Smooth muscle cell (in vitro differentiated cells): ENCODE measurements around the gene RASSF10. TPM values are rescaled to one million over a fixed set of nuclear protein-coding genes. Genes with fewer than 3 reads are reported as not detected.

Experiments used
- DNase-seq: peaks from one replicate; lab custom pipeline; 2025; ENCODE audit not compliant: unreplicated experiment; lab: John Stamatoyannopoulos, UW
- H2AFZ ChIP-seq: fragments of 200-600 bp; sonication (generic); 2 replicates; pipeline ENCODE4 v1.6.0; 2016; ENCODE audit warnings: antibody characterized with exemption, low read depth, mild to moderate bottlenecking
- H3F3A ChIP-seq: fragments of 200-600 bp; sonication (generic); 2 replicates; pipeline ENCODE4 v1.6.0; 2017; ENCODE audit warnings: antibody characterized with exemption, low read depth
- H3K27ac ChIP-seq: fragments of 200-600 bp; sonication (generic); 2 replicates; pipeline ENCODE4 v1.5.1; 2016; ENCODE audit warnings: low read depth, mild to moderate bottlenecking
- H3K27me3 ChIP-seq: fragments of 200-600 bp; sonication (generic); 2 replicates; pipeline ENCODE4 v1.6.1; 2016; ENCODE audit warnings: low read depth, mild to moderate bottlenecking
- H3K36me3 ChIP-seq: fragments of 200-600 bp; sonication (generic); 2 replicates; pipeline ENCODE4 v1.5.1; 2016; ENCODE audit warnings: low read depth
- H3K4me1 ChIP-seq: fragments of 200-600 bp; sonication (generic); 2 replicates; pipeline ENCODE4 v1.5.1; 2016; ENCODE audit warnings: low read depth
- H3K4me2 ChIP-seq: fragments of 200-600 bp; sonication (generic); 2 replicates; pipeline ENCODE4 v1.6.0; 2016; ENCODE audit warnings: mild to moderate bottlenecking
- H3K4me3 ChIP-seq: fragments of 200-600 bp; sonication (generic); 2 replicates; pipeline ENCODE4 v1.5.1; 2016; ENCODE audit warnings: mild to moderate bottlenecking
- H3K79me2 ChIP-seq: fragments of 200-600 bp; sonication (generic); 2 replicates; pipeline ENCODE4 v1.6.0; 2016; ENCODE audit warnings: low read depth, mild to moderate bottlenecking
- H3K9ac ChIP-seq: fragments of 200-600 bp; sonication (generic); 2 replicates; pipeline ENCODE4 v1.6.0; 2016; ENCODE audit warnings: low read depth
- H3K9me3 ChIP-seq: fragments of 200-600 bp; sonication (generic); replicated peaks from 2 replicates; pipeline ENCODE4 v1.5.1; 2016; ENCODE audit warnings: low read depth
- H4K20me1 ChIP-seq: fragments of 200-600 bp; sonication (generic); 2 replicates; pipeline ENCODE4 v1.6.0; 2016; ENCODE audit warnings: low read depth
- CTCF ChIP-seq: fragments of 200-600 bp; sonication (generic); IDR thresholded peaks from 2 replicates; pipeline ENCODE4 v1.5.1; 2017; ENCODE audit warnings: borderline replicate concordance, mild to moderate bottlenecking, antibody characterized with exemption; ENCODE audit not compliant: insufficient read depth, poor library complexity, severe bottlenecking
- WGBS: methylation state at CpG from one replicate; pipeline ENCODE4 v1.1.7; 2016; ENCODE audit warnings: low lambda C conversion rate; 5-methylcytosine and 5-hydroxymethylcytosine counted together
- polyA plus RNA-seq: library from polyadenylated mRNA; unstranded; fragments of >200 nt; fragmentation: Nextera tagmentation; extraction: Ambion mirVana; gene quantifications from 2 replicates; pipeline ENCODE4 v1.2.1, GENCODE V29; 2016
- total RNA-seq: library from RNA; depleted of rRNA; stranded (reverse); fragments of >200 nt; gene quantifications from 2 replicates; pipeline ENCODE4 v1.2.3, GENCODE V29; 2014

The RASSF10 gene
- total and polyA plus RNA-seq, 2 experiments from 2014 or later = 2.2 TPM; not detected in 1

- no peaks in the 10 kb centered on the region for H4K20me1 ChIP-seq
- no peak overlapping the region for H3K4me3 ChIP-seq
- TF ChIP-seq CTCF = no peak
- no peaks in the 10 kb centered on the region for H3K9me3 ChIP-seq
- H3K4me2 ChIP-seq = no peak overlapping the region
- H3K36me3 ChIP-seq = no peaks in the 10 kb centered on the region
- no peaks in the 10 kb centered on the region for H3F3A ChIP-seq
- 92% methylated on average over 4 of the region's 4 CpGs for WGBS
- no peak overlapping the region for H3K27ac ChIP-seq
- no peaks in the 10 kb centered on the region for H3K4me1 ChIP-seq
- no peak for DNase-seq
- H3K9ac ChIP-seq = no peak overlapping the region
- peaks cover 18% of the 10 kb centered on the region for H3K27me3 ChIP-seq
- H2AFZ ChIP-seq = no peak overlapping the region
- H3K79me2 ChIP-seq = no peaks in the 10 kb centered on the region
Observed at GRCh38 chr11:13019313-13019712, 10.2 kb downstream of the RASSF10 start.

DNA sequence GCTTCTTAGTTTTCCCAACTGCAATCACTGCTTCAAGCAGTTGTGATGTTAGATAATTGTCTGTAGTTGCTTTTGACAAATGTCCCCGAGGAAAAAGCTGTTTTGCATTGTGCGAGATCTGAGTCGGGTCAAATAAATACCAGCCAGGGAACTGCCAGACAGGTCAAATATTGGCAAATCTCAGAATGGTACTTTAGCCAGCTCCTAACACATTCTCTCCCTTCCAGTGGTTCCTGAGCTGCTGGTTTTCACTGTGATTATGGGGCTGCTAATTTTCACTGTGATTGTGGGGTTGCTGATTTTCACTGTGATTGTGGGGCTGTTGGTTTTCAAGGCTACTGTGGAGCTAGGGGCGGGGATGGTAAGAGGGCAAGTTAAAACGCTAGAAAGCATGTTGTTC is 14.3 kb downstream of the RASSF10 start:
- no peaks in the 10 kb centered on the region for H3K36me3 ChIP-seq
- no peak for DNase-seq
- no peak overlapping the region for H3K27ac ChIP-seq
- 71% methylated on average over 5 of the region's 5 CpGs for WGBS
- H3F3A ChIP-seq = no peaks in the 10 kb centered on the region
- H3K27me3 ChIP-seq = peaks cover 3% of the 10 kb centered on the region
- H3K9me3 ChIP-seq = no peaks in the 10 kb centered on the region
- TF ChIP-seq CTCF = no peak
- no peak overlapping the region for H3K4me3 ChIP-seq
- no peak overlapping the region for H3K4me2 ChIP-seq
- no peaks in the 10 kb centered on the region for H4K20me1 ChIP-seq
- H3K79me2 ChIP-seq = no peaks in the 10 kb centered on the region
- H3K9ac ChIP-seq = no peak overlapping the region
- H2AFZ ChIP-seq = no peak overlapping the region
- H3K4me1 ChIP-seq = no peaks in the 10 kb centered on the region

DNA sequence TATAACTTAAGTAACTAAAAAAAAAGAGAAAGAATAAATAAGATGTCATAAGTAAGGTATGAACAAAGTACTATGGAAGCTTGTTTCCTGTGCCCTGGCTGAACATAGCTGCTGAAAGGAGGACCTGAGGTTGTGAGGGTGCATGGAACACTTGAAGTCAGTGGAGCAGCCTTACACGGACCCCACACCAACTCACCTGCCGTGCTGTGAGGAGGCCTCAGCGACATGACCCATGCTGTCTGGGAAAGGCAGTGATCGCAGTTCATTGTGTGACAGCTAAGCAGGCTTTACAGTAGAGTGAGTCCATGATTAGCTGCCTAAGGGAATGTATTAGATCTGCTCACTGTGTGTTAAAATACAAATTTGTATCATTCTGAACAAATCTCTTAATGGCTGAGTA is 17.6 kb downstream of the RASSF10 start:
- H3K4me3 ChIP-seq = no peak overlapping the region
- no peak overlapping the region for H3K9ac ChIP-seq
- no peak for DNase-seq
- no peak for TF ChIP-seq CTCF
- H3K9me3 ChIP-seq = no peaks in the 10 kb centered on the region
- 83% methylated on average over 4 of the region's 4 CpGs for WGBS
- no peak overlapping the region for H2AFZ ChIP-seq
- no peaks in the 10 kb centered on the region for H3F3A ChIP-seq
- H3K79me2 ChIP-seq = no peaks in the 10 kb centered on the region
- H3K4me2 ChIP-seq = no peak overlapping the region
- no peaks in the 10 kb centered on the region for H3K36me3 ChIP-seq
- H4K20me1 ChIP-seq = no peaks in the 10 kb centered on the region
- H3K27ac ChIP-seq = no peak overlapping the region
- H3K4me1 ChIP-seq = no peaks in the 10 kb centered on the region
- H3K27me3 ChIP-seq = peaks cover 18% of the 10 kb centered on the region

GRCh38 chr11:13028322-13028721 is 19.2 kb downstream of the RASSF10 start:
- no peak overlapping the region for H3K4me2 ChIP-seq
- no peaks in the 10 kb centered on the region for H3F3A ChIP-seq
- no peaks in the 10 kb centered on the region for H3K79me2 ChIP-seq
- H3K9me3 ChIP-seq = no peaks in the 10 kb centered on the region
- no peak overlapping the region for H3K9ac ChIP-seq
- peaks cover 18% of the 10 kb centered on the region for H3K27me3 ChIP-seq
- no peaks in the 10 kb centered on the region for H4K20me1 ChIP-seq
- H3K4me3 ChIP-seq = no peak overlapping the region
- no peak overlapping the region for H3K27ac ChIP-seq
- WGBS = 83% methylated on average over 3 of the region's 3 CpGs
- no peak overlapping the region for H2AFZ ChIP-seq
- DNase-seq = no peak
- no peak for TF ChIP-seq CTCF
- H3K4me1 ChIP-seq = no peaks in the 10 kb centered on the region
- no peaks in the 10 kb centered on the region for H3K36me3 ChIP-seq
